Activated CD8-positive, alpha-beta memory T cell treated with anti-CD3 and anti-CD28 coated beads for 24 hours (primary cell): Measurements from ENCODE around the gene TP53I11.

Experiments
- DNase-seq: peaks from one replicate; pipeline ENCODE4 v3.0.0-alpha.2; 2020

The TP53I11 gene

DNA sequence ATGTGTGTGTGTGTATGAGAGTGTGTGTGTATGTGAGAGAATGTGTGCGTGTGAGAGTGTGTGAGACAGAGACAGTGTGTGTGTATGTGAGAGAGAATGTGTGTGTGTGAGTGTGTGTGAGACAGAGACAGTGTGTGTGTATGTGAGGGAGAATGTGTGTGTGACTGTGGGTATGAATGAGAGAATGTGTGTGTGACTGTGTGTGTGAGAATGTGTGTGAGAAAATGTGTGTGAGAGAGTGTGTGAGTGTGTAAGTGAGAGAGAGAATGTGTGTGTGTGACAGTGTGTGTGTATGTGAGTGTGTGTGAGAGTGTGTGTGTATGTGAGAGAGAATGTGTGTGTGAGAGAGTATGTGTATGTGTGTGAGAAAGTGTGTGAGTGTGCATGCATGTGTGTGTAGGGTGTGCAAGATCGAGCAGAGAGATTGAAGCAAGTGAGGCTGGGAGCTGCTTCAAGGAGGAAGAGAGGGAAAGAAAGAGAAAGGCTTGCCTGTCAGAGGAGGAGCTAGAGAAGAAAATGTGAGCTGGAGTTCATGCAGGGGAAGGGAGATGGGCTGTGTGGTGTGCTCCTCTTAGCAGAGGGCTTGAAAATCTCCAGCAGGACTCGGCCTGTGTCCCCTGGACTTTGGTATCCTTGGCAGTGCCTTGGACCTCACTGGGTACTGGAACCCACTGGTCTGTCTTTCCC, 27.7 kb upstream of the TP53I11 start:
- DNase-seq = no peak

DNA sequence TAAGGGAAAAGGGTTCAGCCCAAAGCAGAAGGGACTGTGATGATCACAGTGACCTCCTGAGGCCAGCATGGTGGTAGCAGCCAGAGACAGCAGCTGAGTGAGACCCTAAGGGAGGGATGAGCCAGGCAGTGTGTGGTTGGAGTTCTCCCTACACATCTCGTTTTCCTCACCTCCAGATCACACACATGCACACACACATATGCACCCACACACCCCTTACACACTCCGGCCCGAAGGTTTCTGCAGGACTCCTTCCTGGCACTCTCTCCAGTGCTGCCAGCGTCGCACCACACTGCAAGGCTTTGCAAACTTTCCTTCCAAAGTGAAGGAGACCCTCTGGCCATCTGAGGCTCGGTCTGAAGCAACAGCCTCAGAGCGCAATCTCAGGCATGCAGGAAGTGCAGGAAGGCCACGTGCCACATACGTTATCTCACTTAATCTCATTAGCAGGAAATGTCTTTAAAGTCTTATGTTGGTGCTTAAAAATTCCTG, 26.9 kb upstream of the TP53I11 start:
- DNase-seq = no peak

DNA sequence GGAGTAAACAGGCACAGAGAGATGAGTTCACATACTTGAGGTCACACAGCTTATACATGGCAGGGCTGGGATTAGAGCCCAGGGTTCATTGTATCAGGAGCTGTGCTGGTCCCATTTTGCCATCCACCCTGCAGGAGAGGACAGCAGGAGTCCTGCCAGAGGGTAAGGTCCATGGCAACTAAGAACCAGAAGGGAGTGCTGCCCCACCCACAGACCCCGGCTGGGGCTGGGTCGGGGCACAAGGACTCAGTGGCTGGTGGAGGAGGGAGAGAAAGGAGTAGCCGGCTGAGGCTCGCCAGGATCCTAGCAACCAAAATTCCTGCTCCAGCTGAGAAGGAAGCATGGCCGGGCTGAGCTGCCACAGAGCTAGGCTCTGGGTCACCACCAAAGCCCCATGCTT, 25.9 kb upstream of the TP53I11 start:
- DNase-seq = no peak

DNA sequence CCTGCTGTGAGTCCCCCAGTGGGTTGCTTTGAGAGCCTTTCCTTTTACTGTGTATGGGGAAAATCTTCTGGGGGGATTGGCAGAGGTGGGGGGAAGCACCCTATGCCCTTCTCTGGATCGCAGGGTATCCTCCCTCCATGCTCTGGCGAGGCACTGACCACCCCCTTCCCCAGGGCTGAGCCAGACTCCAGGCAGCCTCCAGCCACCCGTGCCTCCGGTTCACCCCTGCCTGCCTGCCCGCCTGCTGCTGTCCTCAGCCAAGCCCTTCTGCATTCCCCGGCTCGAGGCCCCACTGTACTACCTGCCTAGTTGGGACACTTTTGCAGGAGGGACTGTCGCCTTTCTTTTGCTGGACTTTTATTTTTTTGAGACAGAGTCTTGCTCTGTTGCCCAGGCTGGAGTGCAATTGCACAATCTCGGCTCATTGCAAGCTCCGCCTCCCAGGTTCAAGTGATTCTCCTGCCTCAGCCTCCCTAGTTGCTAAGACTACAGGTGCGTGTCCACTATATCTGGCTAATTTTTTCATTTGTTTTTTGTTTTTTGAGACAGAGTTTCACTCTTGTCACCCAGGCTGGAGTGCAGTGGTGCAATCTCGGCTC, 23.8 kb upstream of the TP53I11 start:
- DNase-seq = no peak

DNA sequence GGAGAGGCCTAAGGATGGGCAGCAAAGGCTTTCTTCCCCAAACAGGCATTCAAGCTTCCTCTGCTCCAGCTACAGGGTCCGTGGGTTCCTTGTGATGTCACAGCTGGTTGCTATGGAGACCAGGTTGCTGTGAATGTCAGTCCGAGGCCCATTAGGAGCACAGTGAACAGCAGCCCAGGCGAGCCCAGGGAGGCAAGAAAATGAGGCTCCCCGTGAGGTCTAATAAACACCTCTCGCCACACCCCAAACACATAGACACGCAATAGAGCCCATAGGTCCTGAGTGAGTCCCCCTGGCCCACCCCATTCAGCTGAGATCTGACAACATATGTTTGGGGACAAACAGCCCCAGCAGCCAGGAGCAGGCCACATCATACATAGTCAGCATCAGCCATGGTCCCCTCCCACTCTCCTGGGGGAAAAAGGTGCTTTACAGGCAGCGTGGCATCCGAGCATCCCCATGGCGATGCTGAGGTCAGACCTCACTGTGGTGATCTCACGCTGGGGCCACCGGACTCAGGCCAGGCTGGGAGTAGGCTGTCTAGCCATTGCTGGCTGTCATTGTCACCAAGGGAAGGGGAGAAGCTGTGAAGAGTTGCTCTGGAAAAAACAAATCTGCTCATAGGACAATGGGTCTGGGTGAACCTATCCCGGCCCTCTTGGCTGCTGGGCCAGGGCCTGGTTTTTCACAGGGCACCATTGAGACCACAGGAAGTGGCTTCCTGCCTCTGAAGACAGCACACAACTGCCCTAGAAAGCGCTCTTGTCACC, 23.1 kb upstream of the TP53I11 start:
- DNase-seq = no peak

DNA sequence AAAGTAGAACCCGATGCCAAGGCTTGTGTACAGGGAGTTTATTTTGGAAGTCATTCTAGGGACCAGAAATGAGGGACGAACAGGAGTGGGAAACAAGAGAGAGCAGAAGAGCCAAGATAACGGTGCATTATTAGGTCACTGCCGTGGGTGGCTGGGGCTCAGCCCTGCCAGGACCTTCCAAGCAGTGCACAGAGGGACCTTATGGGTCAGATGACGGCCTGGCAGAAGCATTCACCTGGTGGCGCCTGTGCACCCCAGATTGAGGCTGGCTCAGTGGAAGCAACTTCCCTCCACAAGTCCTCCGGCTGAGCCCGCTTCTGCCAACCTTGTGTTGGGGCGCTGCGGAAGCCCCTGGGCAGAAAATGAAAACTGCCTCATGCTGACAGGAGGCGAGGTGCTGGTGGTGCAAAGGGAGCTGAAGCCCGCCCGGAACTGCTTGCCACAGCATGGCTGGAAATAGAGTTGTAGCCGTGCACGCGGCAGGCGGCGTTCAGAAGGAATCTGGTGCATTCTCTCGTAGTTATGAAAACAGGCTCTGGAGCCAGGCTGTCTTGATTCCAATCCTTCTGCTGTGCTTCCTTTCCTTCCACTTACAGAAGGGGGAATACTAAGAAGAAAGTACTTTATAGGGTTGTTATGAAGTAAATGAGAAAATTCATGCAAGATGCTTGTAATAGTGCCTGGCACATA, 22.2 kb upstream of the TP53I11 start:
- no peak for DNase-seq

DNA sequence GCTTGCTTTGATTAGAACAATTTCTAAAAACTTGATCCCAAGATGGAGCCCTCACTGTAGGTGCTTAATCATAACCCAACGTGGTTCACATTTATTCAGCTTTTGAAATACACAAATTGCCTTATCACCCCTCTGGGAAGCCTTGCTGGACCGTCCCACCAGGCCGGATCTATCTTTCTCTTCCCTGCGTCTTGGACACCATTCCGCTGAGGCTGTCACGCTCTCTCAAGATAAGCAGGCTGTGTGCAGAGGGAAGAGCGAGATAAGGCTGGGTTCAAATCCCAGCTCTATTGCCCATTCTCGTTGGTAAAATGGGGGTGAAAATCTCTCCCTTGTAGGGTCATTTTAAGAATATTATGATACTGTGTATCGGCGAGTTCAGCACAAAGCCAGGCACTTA, 20.5 kb upstream of the TP53I11 start:
- no peak for DNase-seq

DNA sequence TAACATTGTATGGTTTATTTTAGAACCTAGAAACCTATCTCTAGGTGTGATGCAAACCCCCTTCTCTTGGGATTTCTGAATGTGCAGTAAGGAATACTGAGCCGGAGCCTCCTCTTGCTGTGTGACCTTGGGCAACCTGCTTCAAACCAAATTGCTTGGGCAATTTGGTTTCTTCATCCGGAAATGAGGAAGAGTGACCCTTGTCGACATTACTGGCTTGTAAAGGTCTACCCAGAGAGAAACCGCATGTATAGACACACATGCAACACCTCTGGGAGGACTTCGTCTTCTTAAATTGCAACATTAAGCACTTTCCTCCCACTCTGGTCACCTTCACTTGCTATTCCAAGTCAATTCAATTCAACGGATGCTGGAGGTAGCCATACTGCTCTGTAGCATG, 19.6 kb upstream of the TP53I11 start:
- no peak for DNase-seq

DNA sequence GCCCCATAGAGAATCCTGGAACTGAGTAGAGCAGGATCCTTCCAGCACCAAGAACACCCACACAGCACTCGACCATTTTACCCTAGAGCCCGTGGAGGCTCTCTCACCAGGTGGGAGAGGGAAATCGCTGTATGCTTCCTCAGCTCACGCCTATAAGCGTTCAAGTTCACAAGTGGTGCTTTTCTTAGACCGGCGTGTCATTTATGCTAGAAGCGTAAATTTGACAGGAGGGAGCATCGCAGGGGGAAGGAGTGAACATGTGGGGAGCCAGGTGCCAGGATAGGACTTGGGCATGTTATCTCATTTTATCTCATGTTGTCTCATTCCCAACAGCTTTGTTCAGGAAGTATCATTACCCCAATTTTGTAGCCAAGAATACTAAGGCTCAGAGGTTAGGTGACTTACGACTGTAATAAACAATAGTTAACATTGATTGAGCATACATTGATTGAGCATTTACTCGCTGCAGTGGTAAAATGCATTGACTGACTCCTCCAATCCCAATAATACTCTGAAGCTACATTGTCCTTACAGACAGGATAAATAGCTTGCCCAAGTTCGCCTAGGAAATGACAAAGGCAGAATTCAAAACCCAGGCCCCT, 19.1 kb upstream of the TP53I11 start:
- DNase-seq = no peak

DNA sequence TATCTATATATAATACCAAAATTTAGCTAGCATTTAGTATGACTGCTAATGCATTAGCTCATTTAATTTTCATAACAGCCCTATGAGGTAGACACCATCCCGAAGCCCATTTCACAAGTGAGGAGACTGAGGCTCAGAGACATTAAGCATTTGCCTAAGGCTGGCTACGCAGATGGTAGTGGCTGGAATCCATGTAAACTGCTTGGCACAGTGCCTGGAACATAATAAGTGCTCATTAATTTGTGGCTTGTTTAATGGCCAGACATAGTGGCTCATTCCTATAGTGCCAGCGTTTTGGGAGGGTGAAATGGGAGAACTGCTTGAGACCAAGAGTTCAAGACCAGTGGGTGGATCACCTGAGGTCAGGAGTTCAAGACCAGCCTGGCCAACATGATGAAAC, 17.8 kb upstream of the TP53I11 start:
- no peak for DNase-seq

DNA sequence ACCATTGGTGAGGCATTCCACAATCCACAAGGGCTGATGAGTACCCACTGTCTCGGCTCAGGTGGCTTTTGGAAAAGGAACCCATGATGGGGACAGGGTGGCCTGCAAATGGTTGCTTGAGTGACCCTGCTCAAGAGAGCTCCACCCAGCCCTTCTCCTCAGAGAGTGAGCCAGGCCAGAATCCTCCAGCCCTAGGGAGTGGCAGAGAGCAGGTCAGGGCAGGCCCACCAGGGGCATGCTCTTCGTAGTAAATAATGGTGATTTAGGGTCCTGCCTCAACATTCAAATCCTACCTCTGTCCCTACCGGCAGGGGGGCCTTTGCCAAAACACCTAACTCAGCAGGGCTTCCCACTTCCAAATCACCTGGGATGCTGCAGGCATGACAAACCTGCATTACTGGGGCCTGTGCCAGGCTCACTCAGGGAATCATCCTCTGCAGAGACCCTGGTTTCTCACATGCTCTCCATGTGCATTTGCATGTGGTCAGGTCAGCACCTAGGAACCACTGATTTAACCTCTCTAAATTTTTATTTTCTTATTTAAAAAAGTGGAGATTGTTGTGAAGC, 17.3 kb upstream of the TP53I11 start:
- no peak for DNase-seq

DNA sequence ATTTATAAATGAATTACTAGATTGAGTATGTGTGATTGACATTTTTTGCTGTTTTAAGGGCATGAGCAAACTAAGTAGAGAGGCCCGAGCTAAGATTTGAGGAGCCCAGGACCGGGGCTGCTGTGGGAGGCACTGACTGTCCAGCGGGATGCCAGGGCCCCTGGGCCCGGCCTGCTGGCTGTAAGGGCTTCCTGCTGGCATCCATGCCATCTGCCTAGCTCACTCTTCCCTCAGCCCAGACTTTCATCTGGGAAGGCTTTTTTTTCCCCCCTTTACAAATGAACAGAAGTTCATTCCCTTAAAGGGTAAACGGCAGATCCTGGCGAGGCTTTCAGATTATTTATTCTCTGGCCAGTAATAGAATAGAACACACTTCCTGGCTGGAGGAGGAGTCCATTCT, 16.0 kb upstream of the TP53I11 start:
- no peak for DNase-seq

DNA sequence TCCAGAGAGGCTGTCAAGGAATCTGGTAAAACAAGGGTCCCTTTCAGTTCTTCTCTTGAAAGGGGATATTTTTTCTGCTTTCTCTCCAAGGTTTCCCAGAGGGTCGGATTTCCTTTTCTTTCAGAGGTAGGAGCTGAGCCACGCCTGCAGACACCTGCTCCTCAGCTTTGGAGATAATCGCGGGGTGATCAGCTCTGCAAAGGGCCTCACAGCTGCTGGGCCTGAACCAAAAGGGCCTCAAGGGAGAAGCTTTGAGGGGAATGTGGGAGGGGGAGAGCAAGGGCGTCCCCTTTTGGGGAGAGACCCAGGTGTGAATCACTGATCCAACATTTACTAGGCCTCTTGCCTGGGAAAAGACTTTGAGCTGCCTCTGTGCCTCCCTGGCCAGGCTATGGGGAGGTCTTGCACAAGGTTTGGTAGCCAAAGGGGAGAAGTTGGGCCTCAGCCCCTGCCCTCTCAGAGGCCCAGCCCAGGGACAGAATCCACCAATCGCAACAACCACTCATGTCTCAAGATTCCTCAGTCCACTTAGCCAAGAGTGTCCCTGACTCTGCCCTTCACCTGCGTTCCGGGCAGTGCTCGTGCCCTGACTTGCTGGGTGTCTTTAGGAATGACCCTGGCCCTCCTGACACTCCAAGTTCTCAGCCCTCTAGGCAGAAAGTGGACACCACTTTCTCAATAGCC, 14.0 kb upstream of the TP53I11 start:
- no peak for DNase-seq

DNA sequence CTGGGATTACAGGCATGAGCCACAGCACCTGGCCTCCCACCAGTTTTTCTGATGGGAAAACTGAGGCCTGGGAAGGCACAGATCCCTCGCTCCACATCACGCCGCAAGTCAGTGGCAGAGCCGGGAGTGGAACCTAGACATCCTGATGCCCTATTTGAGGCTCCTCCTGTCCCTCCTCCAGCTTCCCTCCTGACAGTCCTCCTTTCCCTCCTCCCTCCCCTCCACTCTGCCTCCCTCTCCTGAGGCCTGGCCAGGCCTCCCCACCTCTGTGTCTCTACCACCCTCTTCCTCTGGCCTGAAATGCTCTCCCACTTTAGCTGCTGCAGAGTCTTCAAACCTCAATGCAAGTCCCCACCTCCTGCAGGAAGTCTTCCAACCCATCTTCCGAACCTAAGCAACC, 13.3 kb upstream of the TP53I11 start:
- DNase-seq = no peak

DNA sequence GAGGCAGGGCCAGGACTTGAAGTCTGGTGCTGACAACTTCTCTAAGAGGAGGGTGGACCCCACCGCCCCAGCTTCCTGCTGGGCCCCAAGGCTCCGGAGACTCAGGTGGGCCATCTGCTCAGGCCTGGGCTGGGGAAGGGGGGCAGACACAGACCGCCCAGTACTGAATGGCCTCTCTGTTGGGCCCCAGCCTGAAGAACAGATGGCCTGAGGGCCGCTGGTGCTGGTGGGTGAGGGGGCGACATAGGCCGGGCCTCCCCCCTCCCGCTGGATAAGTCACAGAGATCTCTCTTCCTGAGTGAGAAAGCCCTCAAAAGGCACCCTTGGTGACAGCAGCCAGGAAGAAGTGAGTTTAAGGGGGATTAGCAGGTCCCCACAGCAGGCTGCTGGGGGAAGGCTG, 12.5 kb upstream of the TP53I11 start:
- no peak for DNase-seq

DNA sequence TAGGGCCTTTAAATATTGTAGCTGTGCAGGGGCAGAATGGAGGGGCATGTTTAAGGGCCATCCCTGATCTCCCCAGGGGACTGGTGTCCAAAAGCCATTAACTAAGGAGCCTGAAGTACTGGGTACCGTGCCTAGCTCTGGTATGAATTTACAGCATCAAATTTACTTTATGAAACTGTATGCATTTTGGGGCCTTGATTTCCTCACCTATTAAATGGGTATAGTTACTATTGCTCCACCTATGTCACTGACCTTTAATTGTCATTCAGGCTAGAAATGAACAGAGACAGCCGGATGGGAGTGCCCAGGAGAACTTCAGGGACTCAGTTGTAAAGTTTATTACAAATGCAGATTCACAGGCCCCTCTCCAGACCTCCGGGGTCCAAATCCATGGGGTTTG, 11.8 kb upstream of the TP53I11 start:
- DNase-seq = no peak

DNA sequence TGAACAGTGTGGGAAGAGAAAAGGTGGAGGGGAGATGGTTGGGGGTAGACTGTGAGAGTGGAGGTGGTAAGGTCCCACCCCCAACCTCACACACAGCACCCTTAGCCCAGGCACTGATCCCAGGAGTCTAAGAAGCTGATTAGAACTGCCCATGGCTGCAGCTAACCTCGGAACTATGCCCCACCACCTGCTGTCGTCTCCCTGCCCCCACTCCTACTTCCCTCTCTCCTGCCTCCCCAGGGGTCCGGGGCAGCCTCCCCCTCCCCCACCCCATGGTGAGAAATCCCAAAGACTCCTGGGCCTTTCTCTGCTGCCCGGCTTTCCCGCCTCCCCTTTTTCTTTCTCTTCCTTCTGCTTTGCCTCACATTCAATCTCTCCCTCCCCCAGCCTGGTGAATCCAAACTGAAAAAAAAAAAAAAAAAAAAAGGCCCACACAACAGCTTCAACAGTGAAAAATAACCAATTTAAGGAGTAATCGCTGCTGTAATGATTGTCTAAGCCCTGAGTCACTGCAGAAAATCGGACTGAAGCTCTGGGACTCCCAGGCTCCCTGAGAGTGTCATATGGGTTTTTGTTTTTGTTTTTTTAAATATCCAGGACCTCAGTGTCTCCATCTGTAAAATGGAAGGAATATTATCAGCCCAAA, 9.6 kb upstream of the TP53I11 start:
- no peak for DNase-seq

DNA sequence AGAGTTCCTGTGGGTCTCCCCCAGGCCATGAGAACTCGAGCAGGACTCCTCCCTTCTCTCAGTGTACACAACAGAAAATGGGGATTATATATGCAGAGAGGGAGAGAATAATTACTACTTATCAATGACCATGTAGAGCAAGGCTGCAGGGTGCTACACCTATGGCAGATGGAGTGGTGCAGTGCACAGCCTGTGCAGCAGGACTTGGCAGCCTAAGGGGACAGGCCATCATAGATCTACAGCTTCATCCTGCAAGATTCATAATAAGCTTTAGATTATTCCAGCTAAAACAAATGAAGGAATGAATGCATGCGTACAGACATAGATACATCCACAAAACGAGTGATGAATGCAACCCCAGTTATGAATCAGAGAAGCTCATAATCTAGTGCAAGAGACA, 8.4 kb upstream of the TP53I11 start:
- no peak for DNase-seq

DNA sequence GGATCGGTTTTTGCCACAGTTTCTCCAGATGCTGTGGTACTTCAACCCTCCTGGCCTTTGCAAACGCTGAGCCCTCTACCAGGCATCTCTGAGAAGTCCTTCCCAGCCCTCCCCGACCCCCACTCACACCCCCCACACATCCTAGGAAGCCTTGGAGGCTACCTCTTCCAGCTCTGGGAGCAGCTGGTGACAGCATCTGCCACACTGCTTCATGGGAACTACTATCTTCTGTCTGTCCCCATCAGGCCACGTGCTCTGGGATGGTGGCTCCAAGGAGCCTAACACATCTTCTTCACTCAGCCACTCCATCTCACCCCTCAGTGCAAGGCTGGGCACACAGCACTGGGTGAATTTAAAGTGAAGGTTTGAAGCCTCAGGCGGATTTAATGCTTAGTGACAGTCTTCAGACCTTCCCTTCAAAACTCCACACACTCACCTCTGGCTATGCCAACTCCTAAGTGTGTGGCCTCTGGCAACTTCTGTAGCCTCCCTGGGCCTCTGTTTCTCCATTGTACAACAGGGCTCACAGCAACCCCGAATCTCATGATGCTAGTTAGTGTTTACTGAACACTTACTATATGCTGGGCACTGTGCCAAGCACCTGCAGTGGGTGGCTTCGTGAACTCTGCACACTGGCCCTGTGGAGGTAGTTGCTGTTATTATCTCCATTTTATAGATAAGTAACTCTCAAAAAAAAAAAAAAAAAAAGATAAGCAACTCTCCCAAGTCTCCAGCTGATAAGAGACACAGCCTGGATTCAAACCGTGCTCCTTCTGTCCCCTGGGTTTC, 7.3 kb upstream of the TP53I11 start:
- no peak for DNase-seq

DNA sequence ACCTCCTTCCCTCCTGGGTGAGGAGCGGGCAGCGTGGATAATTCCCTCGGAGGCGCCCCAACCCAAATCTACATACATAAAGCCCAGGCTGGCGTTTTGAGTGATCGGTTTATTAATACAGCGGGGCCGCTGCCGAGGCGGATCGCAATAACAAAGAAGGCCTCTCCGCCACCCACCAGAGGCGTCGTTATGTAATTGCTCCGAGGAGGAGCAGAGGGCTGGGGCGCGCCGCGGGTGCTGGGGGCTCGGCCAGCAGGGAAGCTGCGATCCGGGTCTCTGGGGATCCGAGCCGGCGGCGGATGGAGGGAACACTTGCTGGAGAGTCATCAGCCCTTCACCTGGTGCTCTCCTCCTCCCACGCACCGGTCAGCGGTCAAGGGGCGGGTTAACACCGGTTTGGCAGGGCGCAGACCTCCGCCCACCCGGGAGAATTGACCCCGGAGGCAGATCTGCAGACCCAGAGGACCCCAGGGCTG, 6.4 kb upstream of the TP53I11 start:
- DNase-seq = no peak
